Activated CD4-positive, alpha-beta T cell treated with anti-CD3 and anti-CD28 coated beads for 24 hours (primary cell): ENCODE measurements around the gene PRUNE2.

Source experiments
- DNase-seq, 2 donors: peaks; one replicate each; pipeline ENCODE4 v3.0.0-alpha.2; 2020; ENCODE audit warnings: low read depth in 2 of 2

PRUNE2 gene

DNA sequence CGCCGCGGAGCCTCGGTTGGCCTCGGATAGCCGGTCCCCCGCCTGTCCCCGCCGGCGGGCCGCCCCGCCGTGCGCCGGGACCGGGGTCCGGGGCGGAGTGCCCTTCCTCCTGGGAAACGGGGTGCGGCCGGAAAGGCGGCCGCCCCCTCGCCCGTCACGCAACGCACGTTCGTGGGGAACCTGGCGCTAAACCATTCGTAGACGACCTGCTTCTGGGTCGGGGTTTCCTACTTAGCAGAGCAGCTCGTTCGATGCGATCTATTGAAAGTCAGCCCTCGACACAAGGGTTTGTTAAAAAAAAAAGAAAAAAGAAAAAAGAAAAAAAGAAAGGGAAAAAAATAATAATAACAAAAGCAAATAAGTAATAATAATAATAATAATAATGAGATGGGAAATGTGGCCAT, 334.2 kb downstream of the PRUNE2 start:
- DNase-seq: no peak

DNA sequence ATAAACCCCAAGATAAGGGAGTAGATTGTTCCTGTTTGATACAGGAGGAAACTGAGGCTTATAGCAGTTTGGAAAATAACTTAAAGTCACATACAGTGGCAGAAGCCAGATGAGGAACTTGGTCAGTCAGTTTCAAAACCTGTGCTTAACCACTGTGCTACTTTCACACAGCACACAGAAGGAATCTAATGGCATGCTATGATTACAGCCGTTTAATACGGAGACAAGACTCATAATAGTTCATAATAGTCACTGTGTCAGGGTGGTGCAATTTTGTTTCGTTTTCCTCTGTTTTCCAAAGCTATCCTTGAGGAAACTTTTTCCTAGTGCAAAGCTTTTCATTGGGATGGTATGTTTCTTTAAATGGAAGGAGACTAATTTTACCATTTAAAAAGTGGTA, 334.6 kb downstream of the PRUNE2 start:
- DNase-seq: no peak

DNA sequence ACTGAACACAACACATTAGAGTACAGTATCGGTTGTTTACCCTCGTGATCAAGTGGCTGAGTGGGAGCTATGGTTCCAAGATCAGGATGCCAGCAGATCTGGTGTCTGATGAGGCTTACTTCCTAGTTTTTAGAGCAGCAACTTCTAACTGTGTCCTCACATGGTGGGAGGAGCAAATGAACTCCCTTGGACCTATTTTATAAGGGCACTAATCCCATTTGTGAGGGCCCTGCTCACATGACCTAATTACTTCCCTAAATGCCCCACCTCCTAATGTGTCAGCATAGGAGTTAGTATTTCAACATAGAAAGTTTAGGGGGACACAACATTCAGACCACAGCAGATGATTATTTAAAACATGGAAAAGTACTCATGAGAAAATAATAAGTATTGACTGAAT, 335.1 kb downstream of the PRUNE2 start:
- no peak for DNase-seq

DNA sequence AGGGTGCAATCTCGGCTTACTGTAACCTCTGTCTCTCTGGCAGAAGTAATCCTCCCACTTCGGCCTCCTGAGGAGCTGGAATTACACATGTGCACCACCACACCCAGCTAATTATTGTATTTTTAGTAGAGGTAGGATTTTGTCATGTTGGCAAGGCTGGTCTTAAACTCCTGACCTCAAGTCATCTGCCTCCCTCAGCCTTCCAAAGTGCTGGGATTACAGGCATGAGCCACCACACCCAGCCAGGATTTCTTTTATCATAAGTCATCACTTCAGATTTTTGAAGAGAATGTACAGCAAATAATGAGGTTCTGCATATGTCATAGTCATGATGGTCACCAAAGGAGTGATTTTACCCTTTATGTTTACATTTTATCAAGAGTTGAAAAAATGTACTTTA, 338.8 kb downstream of the PRUNE2 start:
- DNase-seq: no peak

DNA sequence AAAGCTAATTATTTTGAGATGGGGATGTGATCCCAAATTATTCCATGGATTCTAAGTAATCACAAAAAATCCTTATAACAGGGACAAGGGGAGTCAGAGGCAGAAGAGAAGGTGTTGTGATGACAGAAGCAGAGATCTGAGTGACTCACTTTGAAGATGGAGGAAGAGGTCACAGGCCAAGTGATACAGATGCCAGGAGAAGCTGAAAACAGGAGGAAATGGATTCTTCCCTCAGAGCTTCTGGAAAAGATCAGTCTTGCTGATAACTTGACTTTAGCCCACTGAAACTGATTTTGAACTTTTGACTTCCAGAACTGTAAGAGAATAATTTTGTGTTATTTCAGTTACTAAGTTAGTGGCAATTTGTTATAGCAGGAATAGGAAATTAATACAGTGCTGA, 341.6 kb downstream of the PRUNE2 start:
- DNase-seq: no peak

DNA sequence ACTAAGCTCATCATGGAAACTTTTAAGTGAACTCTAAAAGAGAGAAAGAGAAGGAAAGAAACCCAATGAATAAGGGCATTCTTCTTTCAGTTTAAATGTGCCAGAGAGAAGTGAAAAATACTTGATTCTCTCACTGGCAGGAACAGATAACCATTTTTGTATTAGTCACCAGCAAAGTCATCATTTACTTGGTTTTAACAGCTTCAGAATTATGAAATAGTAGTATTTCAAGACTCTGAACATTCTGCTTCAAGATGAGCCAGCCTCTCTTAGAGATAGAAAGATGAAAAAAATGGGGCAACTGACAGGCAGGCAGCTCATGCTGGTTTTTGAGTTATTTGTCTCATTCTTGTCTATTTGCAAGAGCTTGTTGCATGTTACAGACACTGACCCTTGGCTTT, 343.4 kb downstream of the PRUNE2 start:
- DNase-seq: no peak

DNA sequence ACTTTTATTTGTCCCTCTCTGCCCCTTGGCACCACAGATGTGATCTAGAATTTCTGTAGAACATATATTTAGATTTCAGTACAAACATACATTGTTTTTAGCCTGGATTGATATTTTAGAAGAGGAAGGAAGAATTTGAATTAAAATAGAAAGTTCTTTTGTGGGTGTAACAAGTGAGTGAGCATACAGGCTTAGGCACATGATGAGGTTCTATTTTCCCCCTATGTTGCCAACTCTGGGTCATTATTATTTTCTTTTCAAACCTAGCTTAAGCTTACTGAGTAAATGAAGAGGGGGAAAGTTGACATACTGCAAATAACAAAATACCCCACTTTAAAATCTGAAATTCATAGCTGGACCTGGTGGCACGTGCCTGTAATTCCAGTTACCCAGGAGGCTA, 344.0 kb downstream of the PRUNE2 start:
- DNase-seq: no peak
